ENCODE measurements around the gene NRXN3. TPM values are rescaled to one million over a fixed set of nuclear protein-coding genes. Genes with fewer than 3 reads are reported as not detected.

Gene NRXN3
- total RNA-seq, 1 experiment from 2014 or later: not detected

- Histone ChIP-seq H3K79me2 (ENCODE audit: insufficient read depth, low read length) (no peaks in the 10 kb centered on the region), H3K27ac (ENCODE audit: low read depth, low read length) (no peak overlapping the region), H3K27me3 (ENCODE audit: insufficient read depth, low read length) (peaks cover 19% of the 10 kb centered on the region), H3K9me2 (ENCODE audit: insufficient read depth) (no peaks in the 10 kb centered on the region), H3K4me2 (ENCODE audit: low read length) (no peak overlapping the region), H2AFZ (ENCODE audit: low read depth, low read length, poor library complexity, severe bottlenecking) (no peak overlapping the region), H3K4me1 (ENCODE audit: control insufficient read depth in 1 of 2, insufficient read depth in 2 of 2, low read length in 2 of 2) (no peaks in the 10 kb centered on the region), H3K36me3 (ENCODE audit: control insufficient read depth in 1 of 2, insufficient read depth in 2 of 2, low read length in 2 of 2) (no peaks in the 10 kb centered on the region), H3K9me3 (ENCODE audit: control insufficient read depth in 1 of 2, insufficient read depth in 1 of 2, low read depth in 1 of 2, low read length in 2 of 2) (no peaks in the 10 kb centered on the region), H3K4me3 (replicated peaks in 1 of 2; ENCODE audit: low read depth in 1 of 2, low read length in 2 of 2) (no peak overlapping the region), H4K20me1 (ENCODE audit: insufficient read depth) (no peaks in the 10 kb centered on the region), H3K9ac (ENCODE audit: low read length) (no peak overlapping the region)
- CTCF ChIA-PET: no interaction called here
- TF ChIP-seq CTCF (IDR thresholded peaks at IDR 0.05 in 2 of 3, conservative IDR thresholded peaks at IDR 0.05 in 1 of 3; ENCODE audit: borderline replicate concordance in 1 of 3, insufficient read depth in 1 of 3, low read depth in 2 of 3, low read length in 2 of 3) (no peak), EZH2phosphoT487 (IDR thresholded peaks at IDR 0.05; ENCODE audit: borderline replicate concordance) (no peak), JUND (IDR thresholded peaks at IDR 0.05) (no peak), SIN3A (IDR thresholded peaks at IDR 0.05; ENCODE audit: low read depth) (no peak), EGR1 (IDR thresholded peaks at IDR 0.05; ENCODE audit: low read depth) (no peak), SP1 (IDR thresholded peaks at IDR 0.05; ENCODE audit: low read depth) (no peak), CEBPB (IDR thresholded peaks at IDR 0.05; ENCODE audit: low read depth) (no peak), RAD21 (IDR thresholded peaks at IDR 0.05; ENCODE audit: low read depth) (no peak), EZH2 (IDR thresholded peaks at IDR 0.05) (no peak), FOSL1 (IDR thresholded peaks at IDR 0.05; ENCODE audit: low read depth) (no peak)
- BruUV-seq (replicated peaks): no TSS peak
- intact Hi-C loops (cut with micrococcal nuclease): no loop called here
- RAD21 ChIA-PET (ENCODE audit: low non-redundant PET in 1 of 2, low total read pairs in 2 of 2, uncharacterized antibody in 2 of 2, unreplicated experiment in 2 of 2): no interaction called here
- POLR2A ChIA-PET: no interaction called here
- no peak for DNase-seq (ENCODE audit: low read depth, low spot score)
- no peak for ATAC-seq
These were observed 84.8 kb downstream of the NRXN3 start for GRCh38 chr14:78254911-78255461.

GRCh38 chr14:78259831-78260230, 89.7 kb downstream of the NRXN3 start:
- peaks cover 29% of the 10 kb centered on the region for H3K27me3 ChIP-seq (ENCODE audit: insufficient read depth, low read length)
- intact Hi-C loops (cut with micrococcal nuclease): no loop called here
- H3K4me3 ChIP-seq (replicated peaks in 1 of 2; ENCODE audit: low read depth in 1 of 2, low read length in 2 of 2): no peak overlapping the region
- no TSS peak for BruUV-seq (replicated peaks)
- H4K20me1 ChIP-seq (ENCODE audit: insufficient read depth): no peaks in the 10 kb centered on the region
- H3K9ac ChIP-seq (ENCODE audit: low read length): no peak overlapping the region
- no peaks in the 10 kb centered on the region for H3K9me3 ChIP-seq (ENCODE audit: control insufficient read depth in 1 of 2, insufficient read depth in 1 of 2, low read depth in 1 of 2, low read length in 2 of 2)
- no peaks in the 10 kb centered on the region for H3K4me1 ChIP-seq (ENCODE audit: control insufficient read depth in 1 of 2, insufficient read depth in 2 of 2, low read length in 2 of 2)
- RAD21 ChIA-PET (ENCODE audit: low non-redundant PET in 1 of 2, low total read pairs in 2 of 2, uncharacterized antibody in 2 of 2, unreplicated experiment in 2 of 2): no interaction called here
- no peaks in the 10 kb centered on the region for H3K36me3 ChIP-seq (ENCODE audit: control insufficient read depth in 1 of 2, insufficient read depth in 2 of 2, low read length in 2 of 2)
- CTCF ChIA-PET: no interaction called here
- H3K9me2 ChIP-seq (ENCODE audit: insufficient read depth): no peaks in the 10 kb centered on the region
- no peak overlapping the region for H3K4me2 ChIP-seq (ENCODE audit: low read length)
- H3K79me2 ChIP-seq (ENCODE audit: insufficient read depth, low read length): no peaks in the 10 kb centered on the region
- H2AFZ ChIP-seq (ENCODE audit: low read depth, low read length, poor library complexity, severe bottlenecking): no peak overlapping the region
- no peak for ATAC-seq
- DNase-seq (ENCODE audit: low read depth, low spot score): no peak
- POLR2A ChIA-PET: no interaction called here
- H3K27ac ChIP-seq (ENCODE audit: low read depth, low read length): no peak overlapping the region
- TF ChIP-seq JUND (IDR thresholded peaks at IDR 0.05): no peak
- TF ChIP-seq EZH2 (IDR thresholded peaks at IDR 0.05): no peak
- no peak for TF ChIP-seq CBX3 (IDR thresholded peaks at IDR 0.05; ENCODE audit: low read depth)
- TF ChIP-seq REST (IDR thresholded peaks at IDR 0.05; ENCODE audit: low read depth): no peak
- no peak for TF ChIP-seq TCF7L2 (IDR thresholded peaks at IDR 0.05; ENCODE audit: borderline replicate concordance, extremely low read depth, insufficient read depth, insufficient read length)
- no peak for TF ChIP-seq POLR2AphosphoS5 (IDR thresholded peaks at IDR 0.05; ENCODE audit: low read depth, low read length)
- no peak for TF ChIP-seq MAX (IDR thresholded peaks at IDR 0.05)
- no peak for TF ChIP-seq RAD21 (IDR thresholded peaks at IDR 0.05; ENCODE audit: low read depth)

All from HCT116 (cell line).